HG02623 (cell line): ENCODE results near the gene CCRL2.
"Not testable (repeated sequence)": the region's sequence is repeated elsewhere in the genome, so short reads cannot be mapped to it uniquely, and the experiment has no call there.

Experiments
- ATAC-seq: cut with Tn5 transposase; IDR thresholded peaks from one replicate; pipeline ENCODE4 v1.9.1; 2021; ENCODE audit warnings: moderate library complexity; ENCODE audit not compliant: unreplicated experiment

The CCRL2 gene

GRCh38 chr3:46401579-46401978 is 5.5 kb upstream of the CCRL2 start:
- no peak for ATAC-seq

DNA sequence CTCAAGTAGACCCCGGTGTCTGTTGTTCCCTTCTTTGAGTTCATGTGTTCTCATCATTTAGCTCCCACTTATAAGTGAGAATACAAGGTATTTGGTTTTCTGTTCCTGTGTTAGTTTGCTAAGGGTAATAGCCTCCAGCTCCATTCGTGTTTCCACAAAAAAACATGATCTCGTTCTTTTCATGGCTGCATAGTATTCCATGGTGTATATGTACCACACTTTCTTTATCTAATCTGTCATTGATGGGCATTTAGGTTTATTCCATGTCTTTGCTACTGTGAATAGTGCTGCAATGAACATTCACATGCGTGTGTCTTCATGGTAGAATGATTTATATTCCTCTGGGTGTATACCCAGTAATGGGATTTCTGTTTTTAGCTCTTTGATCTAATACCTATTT is 4.2 kb upstream of the CCRL2 start:
- ATAC-seq = not testable (repeated sequence)

DNA sequence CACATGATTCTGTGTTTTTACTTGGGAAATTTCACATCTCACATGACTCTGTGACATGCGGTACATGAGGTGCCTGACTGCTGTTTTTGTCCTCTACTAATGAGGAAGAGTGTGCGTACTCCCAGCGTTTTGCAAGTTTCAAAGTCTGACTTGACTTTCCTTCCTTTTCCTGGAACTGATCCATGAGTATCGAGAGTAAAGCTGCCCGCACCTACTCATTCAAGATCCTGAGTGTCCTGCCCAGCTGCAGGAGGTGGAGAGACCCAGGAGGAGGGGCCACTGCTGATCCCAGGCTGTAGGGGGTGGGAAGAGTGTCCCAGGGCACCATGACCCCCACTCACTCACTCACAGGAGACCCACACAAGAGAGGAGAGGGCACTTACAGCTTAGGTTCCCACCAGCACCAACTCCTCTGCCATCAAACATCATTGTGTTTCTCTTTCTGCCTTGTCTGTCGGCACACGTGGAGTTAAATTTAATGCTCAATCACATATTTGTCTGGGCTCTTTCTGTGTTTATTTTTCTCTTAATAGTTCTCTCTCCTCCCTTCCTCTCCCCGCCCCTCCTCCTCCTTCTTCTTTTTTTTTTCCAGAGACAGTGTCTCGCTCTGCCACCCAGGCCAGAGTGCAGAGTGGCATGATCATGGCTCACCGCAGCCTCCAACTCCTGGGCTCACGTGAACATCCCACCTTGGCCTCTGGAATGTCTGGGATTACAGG is 1.6 kb upstream of the CCRL2 start:
- no peak for ATAC-seq

DNA sequence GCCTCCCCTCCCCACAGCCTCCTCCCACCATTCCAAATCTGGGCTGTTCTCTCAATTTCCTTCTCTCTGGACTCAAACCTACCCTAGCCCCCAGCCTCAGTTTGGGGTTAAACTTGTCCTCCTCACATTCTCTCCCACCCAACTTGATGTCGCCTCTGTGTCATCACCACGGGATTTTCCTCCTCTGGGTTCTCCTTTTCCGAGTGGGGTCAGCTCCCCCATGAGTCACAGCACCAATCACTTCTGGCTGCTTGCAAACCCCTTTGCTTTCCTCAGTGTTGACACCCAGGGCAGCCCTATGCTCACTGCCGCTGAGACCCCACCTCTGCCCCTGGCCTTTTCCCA is 644 bp upstream of the CCRL2 start:
- no peak for ATAC-seq

DNA sequence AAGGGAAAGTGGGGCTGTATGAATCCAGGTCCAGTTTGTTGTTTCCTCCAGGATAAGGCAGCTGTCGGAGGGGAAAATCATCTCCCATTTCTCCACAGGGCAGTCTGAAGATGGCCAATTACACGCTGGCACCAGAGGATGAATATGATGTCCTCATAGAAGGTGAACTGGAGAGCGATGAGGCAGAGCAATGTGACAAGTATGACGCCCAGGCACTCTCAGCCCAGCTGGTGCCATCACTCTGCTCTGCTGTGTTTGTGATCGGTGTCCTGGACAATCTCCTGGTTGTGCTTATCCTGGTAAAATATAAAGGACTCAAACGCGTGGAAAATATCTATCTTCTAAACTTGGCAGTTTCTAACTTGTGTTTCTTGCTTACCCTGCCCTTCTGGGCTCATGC is 911 bp downstream of the CCRL2 start:
- ATAC-seq = no peak

DNA sequence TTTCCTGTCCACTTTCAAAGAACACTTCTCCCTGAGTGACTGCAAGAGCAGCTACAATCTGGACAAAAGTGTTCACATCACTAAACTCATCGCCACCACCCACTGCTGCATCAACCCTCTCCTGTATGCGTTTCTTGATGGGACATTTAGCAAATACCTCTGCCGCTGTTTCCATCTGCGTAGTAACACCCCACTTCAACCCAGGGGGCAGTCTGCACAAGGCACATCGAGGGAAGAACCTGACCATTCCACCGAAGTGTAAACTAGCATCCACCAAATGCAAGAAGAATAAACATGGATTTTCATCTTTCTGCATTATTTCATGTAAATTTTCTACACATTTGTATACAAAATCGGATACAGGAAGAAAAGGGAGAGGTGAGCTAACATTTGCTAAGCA is 1.8 kb downstream of the CCRL2 start:
- no peak for ATAC-seq

- no peak for ATAC-seq
Observed at GRCh38 chr3:46409739-46410489, 2.9 kb downstream of the CCRL2 start.

GRCh38 chr3:46410669-46411068 is 3.6 kb downstream of the CCRL2 start:
- no peak for ATAC-seq

DNA sequence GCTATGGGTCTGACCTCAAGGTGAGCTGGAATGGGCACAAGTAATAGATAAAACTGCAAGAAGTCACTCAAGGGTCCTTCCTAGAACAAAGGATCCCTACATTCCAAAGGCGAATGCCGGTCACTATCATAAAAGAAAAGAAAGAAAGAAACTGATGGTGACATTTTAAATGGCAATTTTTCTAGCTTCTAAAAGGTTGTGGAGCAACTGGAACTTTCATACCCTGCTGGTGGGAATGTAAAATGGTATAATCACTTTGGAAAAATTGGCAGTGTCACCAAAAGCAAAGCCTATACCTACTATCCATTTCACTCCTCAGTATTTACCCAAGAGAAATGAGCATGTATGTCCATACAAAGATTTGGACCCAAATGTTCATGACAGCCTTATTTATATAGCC is 4.2 kb downstream of the CCRL2 start:
- no peak for ATAC-seq

- no peak for ATAC-seq
Observed at GRCh38 chr3:46412786-46413298, 5.8 kb downstream of the CCRL2 start.

DNA sequence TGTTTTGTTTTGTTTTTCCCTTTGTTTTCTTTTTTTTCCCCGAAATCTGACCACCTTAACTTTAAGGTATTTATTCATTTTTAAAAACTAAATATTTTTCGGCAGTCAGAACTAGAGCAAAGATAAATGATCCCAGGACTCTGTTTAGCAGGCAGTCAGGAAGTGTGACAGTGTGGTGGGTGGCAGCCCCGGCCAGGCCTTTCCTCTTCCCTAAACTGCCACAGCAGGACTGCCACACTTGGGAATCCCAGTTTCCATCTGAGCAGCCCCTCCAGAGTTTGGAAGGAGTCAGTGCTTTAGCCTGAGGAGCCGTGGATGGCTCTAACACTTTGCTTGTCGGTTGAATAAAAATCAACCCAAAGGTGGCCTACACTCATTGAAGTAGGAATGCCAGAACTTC is 6.9 kb downstream of the CCRL2 start:
- ATAC-seq = no peak

DNA sequence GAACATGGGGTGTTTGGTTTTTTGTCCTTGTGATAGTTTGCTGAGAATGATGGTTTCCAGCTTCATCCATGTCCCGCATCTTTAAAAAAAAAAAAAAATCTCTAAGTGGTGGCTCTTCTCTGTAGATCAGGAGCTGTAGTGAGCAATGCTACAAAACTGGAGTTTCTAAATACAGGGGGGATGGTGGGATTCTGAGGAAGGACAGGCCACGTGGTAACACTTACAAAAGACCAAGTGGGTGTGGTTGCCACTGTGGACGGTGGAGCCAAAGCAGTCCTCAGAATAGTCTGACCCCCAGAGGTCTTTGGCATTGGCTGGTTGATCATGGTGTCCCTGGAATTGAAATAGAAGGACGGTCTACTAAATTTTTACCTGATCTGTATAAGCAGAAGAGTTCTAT is 7.7 kb downstream of the CCRL2 start:
- ATAC-seq = no peak

DNA sequence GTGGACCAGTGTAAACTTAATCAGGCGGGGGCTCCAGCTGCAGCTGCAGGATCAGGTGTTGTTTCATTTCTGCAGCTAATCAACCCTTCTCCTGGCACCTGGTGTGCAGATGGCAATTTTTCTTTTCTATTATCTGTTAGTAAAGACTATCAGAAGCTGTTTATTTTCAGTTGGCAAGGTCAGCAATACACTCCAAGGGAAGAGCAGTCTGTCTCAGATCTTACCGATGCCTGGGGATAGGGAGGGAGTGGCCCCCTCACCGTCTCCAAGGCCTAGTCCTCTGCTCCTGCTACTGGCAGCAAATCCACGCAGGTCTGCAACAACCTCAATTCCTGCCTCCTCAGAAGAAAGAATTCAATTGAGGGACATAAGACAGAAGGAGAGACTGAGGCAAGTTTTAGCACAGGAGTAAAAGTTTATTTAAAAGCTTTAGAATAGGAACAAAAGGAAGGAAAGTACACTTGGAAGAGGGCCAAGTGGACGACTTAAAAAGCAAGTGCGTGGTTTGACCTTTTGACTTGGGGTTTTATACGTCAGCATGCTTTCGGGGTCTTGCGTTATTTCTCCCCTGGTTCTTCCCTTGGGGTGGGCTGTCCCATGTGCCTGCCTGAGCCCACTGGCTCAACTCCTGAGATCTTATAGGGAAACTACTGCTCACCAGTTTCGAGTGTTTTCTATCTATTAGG is 9.2 kb downstream of the CCRL2 start:
- no peak for ATAC-seq

DNA sequence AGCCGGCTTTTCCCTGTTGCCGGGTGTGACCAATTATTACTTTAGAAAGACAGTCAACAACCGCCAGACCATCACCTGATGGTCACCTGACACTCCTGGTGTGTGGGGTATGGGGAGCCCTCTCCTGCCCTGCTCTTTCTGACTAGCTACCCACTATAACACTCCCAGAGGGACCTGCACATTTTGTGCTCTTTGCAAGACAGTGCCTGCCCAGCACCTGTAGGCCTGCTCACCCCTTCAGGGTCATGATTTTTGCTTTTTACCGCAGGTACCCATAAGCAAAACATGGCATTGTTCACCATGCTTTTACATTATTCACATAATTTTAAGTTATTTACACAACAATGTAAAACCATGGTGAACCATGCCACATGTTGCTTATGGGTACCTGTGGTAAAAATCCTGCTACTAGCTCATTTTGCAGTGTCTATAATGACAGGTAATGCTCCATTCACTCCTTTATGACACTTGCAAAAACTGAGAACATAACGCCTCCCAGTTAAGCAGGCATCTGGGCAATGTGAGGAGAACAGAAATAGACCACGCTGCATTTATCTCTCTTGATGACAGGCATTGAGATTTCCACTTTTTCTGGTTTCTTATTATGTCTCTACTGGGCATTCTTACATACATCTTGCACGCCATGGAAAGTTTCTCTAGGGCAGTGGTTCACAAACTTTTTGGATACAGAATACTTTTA is 9.9 kb downstream of the CCRL2 start:
- ATAC-seq = no peak

DNA sequence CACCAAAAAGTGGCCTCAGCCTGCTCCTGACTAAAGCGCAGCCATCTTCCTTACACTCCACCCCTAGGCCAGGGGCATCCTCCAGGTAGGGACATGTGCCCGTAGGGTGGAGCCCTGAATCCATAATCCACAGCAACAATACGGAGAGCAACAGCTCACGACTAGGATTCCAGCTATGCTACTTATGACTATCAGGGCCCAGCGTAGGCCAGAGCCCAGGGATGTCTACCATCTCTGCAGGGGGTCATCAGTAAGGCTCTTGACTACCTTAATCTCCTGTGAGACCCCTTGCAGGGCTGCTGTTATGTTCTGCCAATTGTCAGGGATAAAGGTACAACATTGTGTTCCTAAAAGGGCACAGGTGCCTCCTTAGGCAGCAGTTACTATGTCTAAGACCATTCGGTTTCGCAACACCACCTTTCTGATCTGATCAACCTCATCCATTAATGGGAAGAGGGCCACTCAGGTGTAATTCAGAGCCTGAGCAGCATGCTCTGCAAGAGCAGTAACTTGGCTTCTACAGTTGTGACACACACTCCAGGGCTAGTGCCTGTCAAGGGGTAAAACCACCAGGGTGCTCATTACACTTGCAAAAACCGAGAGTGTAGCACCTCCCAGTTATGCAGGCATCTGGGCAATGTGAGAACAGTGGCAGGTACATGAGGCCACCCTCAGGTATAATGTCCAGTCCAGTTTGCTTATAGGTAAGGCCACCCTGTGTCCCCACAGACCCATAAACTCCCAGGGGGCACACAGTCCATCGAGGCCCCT is 11.0 kb downstream of the CCRL2 start:
- no peak for ATAC-seq

GRCh38 chr3:46419816-46420215 is 12.8 kb downstream of the CCRL2 start:
- ATAC-seq = no peak

- ATAC-seq = no peak
Observed at GRCh38 chr3:46420931-46421330, 13.9 kb downstream of the CCRL2 start.

- no peak for ATAC-seq
Observed at GRCh38 chr3:46422617-46423016, 15.6 kb downstream of the CCRL2 start.

GRCh38 chr3:46423588-46423987 is 16.5 kb downstream of the CCRL2 start:
- no peak for ATAC-seq

DNA sequence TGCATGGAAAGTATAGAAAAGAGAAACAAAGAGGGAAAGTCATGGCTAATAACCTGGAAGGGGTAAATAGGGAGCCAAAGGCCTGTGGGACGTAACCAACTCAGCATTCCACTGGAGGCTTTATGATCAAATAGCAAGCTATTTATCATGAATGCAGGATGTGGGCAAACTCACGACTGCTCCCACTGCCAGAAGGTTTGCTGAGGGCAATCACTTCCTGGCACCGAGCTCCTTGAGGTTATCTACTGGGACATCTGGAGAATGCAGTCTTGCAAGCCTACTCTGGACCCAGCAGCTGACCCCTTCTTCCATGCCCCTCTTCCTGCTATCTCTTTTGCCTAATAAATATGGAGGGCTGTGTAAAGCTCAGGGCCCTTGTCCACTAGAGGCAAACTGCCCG is 19.4 kb downstream of the CCRL2 start:
- not testable (repeated sequence) for ATAC-seq

GRCh38 chr3:46427404-46427803 is 20.3 kb downstream of the CCRL2 start:
- ATAC-seq = not testable (repeated sequence)
